Measurements from ENCODE around the gene PSG4. TPM values are rescaled to one million over a fixed set of nuclear protein-coding genes. Genes with fewer than 3 reads are reported as not detected.

Gene PSG4
- total and polyA plus RNA-seq, 2 experiments from 2014 or later = 0.26 TPM; not detected in 1

DNA sequence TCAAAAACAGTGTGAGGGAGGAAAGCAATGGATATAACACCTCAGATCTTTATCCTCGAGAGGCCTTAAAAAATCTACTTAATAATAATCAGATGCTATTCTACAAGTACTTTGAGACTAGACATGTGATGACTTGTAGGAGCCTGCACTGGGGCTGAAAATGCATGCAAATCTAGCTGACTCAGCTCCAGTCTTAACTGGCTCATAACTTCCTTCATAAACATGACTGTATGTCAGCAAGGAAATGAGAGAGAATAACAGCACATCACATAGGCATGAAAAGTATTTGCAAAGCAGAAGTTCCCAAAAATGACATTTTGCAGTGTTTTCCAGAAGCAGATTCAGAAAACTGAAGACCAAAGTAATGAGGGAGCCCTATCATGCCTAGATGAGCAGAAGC is 57.2 kb downstream of the PSG4 start (continued):
- TF ChIP-seq, protein P1, sequence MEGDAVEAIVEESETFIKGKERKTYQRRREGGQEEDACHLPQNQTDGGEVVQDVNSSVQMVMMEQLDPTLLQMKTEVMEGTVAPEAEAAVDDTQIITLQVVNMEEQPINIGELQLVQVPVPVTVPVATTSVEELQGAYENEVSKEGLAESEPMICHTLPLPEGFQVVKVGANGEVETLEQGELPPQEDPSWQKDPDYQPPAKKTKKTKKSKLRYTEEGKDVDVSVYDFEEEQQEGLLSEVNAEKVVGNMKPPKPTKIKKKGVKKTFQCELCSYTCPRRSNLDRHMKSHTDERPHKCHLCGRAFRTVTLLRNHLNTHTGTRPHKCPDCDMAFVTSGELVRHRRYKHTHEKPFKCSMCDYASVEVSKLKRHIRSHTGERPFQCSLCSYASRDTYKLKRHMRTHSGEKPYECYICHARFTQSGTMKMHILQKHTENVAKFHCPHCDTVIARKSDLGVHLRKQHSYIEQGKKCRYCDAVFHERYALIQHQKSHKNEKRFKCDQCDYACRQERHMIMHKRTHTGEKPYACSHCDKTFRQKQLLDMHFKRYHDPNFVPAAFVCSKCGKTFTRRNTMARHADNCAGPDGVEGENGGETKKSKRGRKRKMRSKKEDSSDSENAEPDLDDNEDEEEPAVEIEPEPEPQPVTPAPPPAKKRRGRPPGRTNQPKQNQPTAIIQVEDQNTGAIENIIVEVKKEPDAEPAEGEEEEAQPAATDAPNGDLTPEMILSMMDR (conservative IDR thresholded peaks at IDR 0.05; ENCODE audit: low read depth in 2 of 2) = no peak
- no peak for TF ChIP-seq EZH2 (IDR thresholded peaks at IDR 0.05; ENCODE audit: low read depth, unreplicated experiment)

Other genes with a start within 250 kb of the PSG4 start
- not detected in 2 replicates for gene PSG11, start 179.2 kb downstream of the PSG4 start, total RNA-seq (2014; rRNA removed; shearing (Covaris generic))
- not detected in 2 replicates for gene PSG11, start 179.2 kb downstream of the PSG4 start, polyA plus RNA-seq (2016; fragmentation: Nextera tagmentation; extraction: Ambion mirVana)
- gene PSG2, start 122.9 kb downstream of the PSG4 start, total RNA-seq (2014; rRNA removed; shearing (Covaris generic)) = not detected in 2 replicates
- not detected in 2 replicates for gene PSG2, start 122.9 kb downstream of the PSG4 start, polyA plus RNA-seq (2016; fragmentation: Nextera tagmentation; extraction: Ambion mirVana)
- not detected in 2 replicates for gene PSG5, start 19.1 kb downstream of the PSG4 start, total RNA-seq (2014; rRNA removed; shearing (Covaris generic))
- gene PSG5, start 19.1 kb downstream of the PSG4 start, polyA plus RNA-seq (2016; fragmentation: Nextera tagmentation; extraction: Ambion mirVana) = 0.32 and 0.63 TPM in 2 replicates
- not detected in 2 replicates for gene PSG9, start 63.9 kb upstream of the PSG4 start, total RNA-seq (2014; rRNA removed; shearing (Covaris generic))
- not detected in 2 replicates for gene PSG9, start 63.9 kb upstream of the PSG4 start, polyA plus RNA-seq (2016; fragmentation: Nextera tagmentation; extraction: Ambion mirVana)
- gene CD177, start 148.0 kb upstream of the PSG4 start, total RNA-seq (2014; rRNA removed; shearing (Covaris generic)) = 0.90 and 2.9 TPM in 2 replicates
- 0.50 TPM in 1 of 2 replicates, not detected in the other for gene CD177, start 148.0 kb upstream of the PSG4 start, polyA plus RNA-seq (2016; fragmentation: Nextera tagmentation; extraction: Ambion mirVana)
- not detected in 2 replicates for gene TEX101, start 209.3 kb upstream of the PSG4 start, total RNA-seq (2014; rRNA removed; shearing (Covaris generic))
- not detected in 2 replicates for gene TEX101, start 209.3 kb upstream of the PSG4 start, polyA plus RNA-seq (2016; fragmentation: Nextera tagmentation; extraction: Ambion mirVana)

Data from GM23338 (cell line).